HG02885 (cell line): ENCODE results near the gene ATOH7.
"Not testable (repeated sequence)": the region's sequence is repeated elsewhere in the genome, so short reads cannot be mapped to it uniquely, and the experiment has no call there.

Source experiments
- ATAC-seq: cut with Tn5 transposase; IDR thresholded peaks from one replicate; pipeline ENCODE4 v1.9.1; 2021; ENCODE audit warnings: mild to moderate bottlenecking; ENCODE audit not compliant: unreplicated experiment, poor library complexity

The ATOH7 gene

GRCh38 chr10:68231817-68232251 lies at the start of gene ATOH7:
Gene ATOH7 (minus strand): TSS chr10:68232113. CDS start chr10:68231677, 436 bp downstream.
- no peak for ATAC-seq

DNA sequence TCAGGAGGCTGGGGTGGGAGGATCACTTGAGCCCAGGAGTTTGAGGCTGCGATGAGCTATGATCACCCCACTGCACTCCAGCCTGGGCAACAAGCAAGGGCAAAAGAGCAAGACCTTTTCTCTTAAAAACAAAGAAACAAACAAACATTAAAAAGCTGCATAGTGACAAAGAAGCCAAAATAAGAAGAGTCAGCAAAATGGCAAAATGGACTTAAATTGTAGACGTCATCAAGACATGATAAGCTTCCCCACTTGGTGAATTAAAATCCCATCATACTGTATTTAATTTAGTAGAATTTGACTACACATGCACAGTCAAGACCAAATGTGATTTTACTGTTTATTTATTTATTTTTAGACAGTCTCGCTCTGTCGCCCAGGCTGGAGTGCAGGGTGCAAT lies 48.8 kb upstream of the ATOH7 start:
- no peak for ATAC-seq

DNA sequence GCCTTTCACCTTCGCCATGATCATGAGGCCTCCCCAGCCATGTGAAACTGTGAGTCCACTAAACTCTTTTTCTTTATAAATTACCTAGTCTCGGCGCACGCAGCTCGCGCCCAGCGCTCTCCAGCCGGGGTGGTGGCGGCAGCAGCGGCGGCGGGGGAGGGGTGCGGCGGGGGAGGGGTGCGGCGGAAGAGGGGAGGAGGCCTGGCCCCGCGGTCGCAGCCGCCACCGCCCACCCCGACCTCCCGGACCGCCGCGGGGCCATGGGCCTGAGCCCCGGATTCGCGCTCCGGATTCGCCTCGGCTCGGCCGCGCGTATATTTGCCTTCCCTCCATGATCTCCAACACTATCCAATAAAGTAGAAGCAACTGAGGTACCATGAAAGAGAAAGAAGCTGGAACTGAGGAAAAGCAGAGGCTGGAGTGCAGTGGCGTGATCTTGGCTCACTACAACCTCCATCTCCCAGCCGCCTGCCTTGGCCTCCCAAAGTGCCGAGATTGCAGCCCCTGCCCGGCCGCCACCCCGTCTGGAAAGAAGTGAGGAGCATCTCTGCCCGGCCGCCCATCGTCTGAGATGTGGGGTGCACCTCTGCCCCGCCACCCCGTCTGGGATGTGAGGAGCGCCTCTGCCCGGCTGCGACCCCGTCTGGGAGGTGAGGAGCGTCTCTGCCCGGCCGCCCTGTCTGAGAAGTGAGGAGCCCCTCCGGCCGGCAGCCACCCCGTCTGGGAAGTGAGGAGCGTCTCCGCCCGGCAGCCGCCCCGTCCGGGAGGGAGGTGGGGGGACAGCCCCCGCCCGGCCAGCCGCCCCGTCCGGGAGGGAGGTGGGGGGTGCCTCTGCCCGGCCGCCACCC lies 47.2 kb upstream of the ATOH7 start:
- not testable (repeated sequence) for ATAC-seq

GRCh38 chr10:68277814-68278213 lies 45.9 kb upstream of the ATOH7 start:
- ATAC-seq: not testable (repeated sequence)

- ATAC-seq: no peak
Measured at GRCh38 chr10:68276224-68276623, 44.3 kb upstream of the ATOH7 start.

- ATAC-seq: no peak
Measured at GRCh38 chr10:68275600-68276126, 43.8 kb upstream of the ATOH7 start.

- ATAC-seq: no peak
Measured at GRCh38 chr10:68272833-68273232, 40.9 kb upstream of the ATOH7 start.

- ATAC-seq: no peak
Measured at GRCh38 chr10:68271196-68271882, 39.4 kb upstream of the ATOH7 start.

GRCh38 chr10:68269562-68270290 lies 37.8 kb upstream of the ATOH7 start:
- ATAC-seq: no peak

- ATAC-seq: no peak
Measured at GRCh38 chr10:68261132-68261856, 29.4 kb upstream of the ATOH7 start.

DNA sequence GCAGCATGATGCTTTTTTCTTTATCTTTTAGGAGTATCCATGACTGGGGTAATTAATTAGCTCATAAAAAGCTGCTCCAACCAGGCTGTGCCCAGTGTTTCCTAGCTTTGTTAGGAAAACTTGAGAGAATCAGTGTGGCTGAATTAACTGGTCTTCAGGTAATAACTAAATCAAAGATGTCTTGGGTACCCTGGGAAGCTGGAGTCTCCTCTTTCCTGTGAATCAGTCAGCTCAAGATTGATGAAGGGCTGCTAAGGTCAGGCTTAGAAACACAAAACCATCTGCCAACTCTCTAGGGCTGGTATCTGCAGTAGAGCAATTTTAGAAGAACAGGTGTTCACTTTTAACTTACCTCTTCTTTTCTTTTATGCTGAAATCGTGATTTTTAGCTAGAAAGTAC lies 21.4 kb upstream of the ATOH7 start:
- ATAC-seq: no peak

GRCh38 chr10:68251625-68252495 lies 19.9 kb upstream of the ATOH7 start:
- no peak for ATAC-seq

GRCh38 chr10:68251151-68251550 lies 19.2 kb upstream of the ATOH7 start:
- ATAC-seq: no peak

DNA sequence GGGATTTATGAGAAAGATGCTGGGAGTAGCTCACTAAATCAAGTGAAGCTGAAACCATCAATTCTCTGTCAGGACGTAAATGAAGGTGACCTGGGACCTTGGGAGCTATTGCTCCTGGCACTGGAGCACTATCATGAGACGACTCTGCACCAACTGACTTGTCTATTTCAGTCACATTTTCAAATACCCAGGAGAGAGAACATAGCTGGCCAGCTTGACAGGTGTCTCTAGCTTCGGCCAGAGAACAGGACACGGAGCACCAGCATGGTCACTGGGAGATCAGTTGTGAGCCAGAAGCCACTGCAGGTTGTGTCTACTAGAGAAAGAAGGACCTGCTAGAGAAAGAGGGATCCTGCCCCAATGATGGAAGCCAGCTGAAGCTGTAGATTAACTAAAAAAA lies 17.4 kb upstream of the ATOH7 start:
- ATAC-seq: no peak

DNA sequence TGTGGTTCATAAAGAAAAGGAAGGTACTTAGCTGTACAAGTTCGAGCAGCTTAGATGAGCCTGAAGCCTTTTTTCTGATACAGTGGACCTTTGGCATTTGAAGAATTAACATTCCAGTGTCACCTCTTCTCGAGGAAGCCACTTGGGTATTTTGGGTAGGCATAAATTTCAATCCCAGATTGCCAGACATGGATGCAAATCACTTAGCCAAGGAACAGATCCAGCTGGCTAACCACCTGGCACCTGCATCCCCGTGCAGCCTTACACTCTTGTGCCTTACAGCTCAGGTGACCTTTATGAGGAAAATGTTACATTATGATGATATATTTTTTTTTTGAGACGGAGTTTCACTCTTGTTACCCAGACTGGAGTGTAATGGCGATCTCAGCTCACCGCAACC lies 16.0 kb upstream of the ATOH7 start:
- ATAC-seq: no peak

- not testable (repeated sequence) for ATAC-seq
Measured at GRCh38 chr10:68246397-68246796, 14.5 kb upstream of the ATOH7 start.

GRCh38 chr10:68242051-68242450 lies 10.1 kb upstream of the ATOH7 start:
- ATAC-seq: no peak

DNA sequence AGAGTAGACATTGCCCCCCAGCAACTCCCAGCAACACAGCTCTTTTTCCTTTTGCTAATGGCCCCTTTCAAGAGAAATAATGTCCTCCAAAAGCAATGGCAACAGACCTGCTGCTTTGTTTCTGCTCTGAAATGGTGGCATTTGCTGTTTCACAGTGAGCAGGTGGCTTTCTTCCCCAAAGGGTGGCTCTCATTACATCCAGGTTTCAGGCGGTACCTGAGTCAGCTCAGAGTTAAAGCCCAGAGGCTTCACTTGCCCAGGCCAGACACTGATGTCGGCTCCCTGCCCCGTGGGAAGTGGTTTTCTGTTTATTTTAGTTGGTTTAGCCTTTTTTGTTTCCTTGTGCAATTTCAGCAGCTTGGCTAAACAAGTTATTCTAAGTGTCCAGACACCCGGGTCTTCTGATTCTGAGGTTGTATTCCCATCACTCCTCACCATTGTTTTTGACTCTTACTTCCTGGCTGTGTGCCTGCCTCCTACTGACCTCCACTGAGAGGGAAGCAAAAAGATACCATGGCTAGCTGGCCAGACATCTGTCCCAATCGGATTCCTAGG lies 7.8 kb upstream of the ATOH7 start:
- no peak for ATAC-seq

DNA sequence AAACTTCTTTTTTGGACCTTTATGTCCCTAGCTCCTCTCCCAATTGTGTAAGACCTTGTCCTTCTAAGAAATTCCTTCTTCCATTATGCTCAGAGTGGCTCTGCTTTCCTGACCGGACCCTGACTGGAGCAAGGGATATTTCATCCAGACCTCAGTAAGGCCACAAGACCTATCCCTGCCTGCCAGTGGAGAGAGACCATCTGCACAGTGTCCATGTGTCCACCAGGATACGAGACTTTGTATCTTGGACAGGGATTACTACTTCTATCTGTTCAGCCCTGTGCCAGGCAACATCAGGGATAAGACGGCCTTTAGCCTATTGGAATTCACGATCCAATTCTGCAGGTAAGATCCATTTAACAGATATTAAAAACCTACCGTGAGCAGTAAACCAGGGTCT lies 7.2 kb upstream of the ATOH7 start:
- no peak for ATAC-seq
